Epithelial cell of prostate (primary cell): ENCODE measurements around the gene PIH1D1.

ENCODE experiments used
- DNase-seq: peaks from one replicate; pipeline ENCODE4 v3.0.0-alpha.2; 2011; ENCODE audit warnings: low read depth, low spot score
- H3K27ac ChIP-seq: fragments of 450-650 bp; 2 replicates; pipeline ENCODE4 v1.5.1; 2017; ENCODE audit warnings: mild to moderate bottlenecking

The PIH1D1 gene

DNA sequence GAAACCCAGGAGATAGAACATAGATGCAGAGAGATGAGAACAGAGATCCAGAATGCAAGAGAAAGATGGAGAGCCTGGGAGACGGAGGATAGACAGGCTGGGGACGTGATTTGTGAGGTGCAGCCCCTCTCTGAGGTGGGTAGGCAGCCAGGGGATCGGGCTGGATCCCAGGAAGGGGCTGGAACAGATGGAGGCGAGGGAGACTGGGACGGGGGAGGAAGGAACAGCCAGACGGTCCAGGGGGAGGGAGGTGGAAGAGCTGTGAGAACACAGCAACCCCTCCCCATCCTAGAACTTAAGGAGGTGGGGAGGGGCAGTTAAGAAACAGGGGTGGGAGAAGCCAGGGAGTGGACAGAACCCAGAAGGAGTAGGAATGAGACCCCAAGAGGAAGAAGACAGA, 13.4 kb downstream of the PIH1D1 start:
- no peak overlapping the region for H3K27ac ChIP-seq
- DNase-seq = no peak

DNA sequence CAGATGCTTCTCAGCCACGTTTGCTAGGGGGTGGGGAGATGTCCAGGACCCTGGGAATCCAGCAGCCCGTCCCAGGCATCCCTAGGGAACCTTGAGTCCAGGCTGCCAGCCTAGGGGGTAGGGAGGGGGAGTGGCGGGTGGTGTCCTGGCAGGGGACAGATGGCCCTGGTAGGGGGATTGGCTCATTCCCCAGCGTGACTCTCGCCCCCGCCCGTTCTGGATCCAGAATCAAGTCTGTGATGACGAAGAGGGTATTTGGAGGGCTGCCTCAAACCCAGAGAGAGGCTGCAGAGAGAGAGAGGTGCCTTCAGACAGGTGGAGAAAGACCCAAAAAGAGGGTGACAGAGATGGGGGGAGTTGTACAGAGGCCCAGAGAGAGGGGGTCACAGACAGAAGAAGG, 14.4 kb downstream of the PIH1D1 start:
- DNase-seq = no peak

DNA sequence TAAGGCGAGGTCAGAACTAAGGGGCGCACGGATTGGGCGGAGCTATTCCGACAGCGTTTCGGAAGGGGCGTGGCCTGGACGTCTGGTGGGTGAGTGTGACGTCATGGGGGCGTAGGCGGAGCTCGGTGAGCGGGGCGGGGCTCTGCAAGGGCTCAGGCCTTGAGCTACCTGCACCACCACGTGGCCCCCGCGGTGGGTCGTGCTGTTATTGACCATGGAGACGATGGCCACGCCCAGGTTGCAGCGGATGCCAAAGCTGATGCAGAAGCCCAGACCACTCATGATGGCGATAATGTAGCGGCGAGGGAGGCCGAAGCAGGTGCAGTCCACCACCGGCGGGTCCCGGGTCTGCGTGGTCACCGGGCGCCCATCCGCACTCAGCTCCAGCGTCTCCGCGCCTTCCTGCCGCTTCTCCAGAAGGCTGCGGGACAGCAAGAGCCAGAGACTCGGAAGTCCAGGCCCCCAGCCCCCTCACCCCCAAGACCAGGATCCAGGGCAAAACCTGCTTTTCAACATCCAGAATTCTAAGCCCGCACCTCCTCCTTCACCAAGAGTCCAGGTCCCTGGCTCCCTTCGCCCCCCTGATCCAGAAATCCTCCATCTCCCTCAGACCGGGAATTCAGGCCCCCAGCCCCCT, 15.1 kb downstream of the PIH1D1 start:
- no peak overlapping the region for H3K27ac ChIP-seq
- DNase-seq = no peak

More for the DNA sequence above, 14.4 kb downstream of the PIH1D1 start:
- no peak overlapping the region for H3K27ac ChIP-seq

DNA sequence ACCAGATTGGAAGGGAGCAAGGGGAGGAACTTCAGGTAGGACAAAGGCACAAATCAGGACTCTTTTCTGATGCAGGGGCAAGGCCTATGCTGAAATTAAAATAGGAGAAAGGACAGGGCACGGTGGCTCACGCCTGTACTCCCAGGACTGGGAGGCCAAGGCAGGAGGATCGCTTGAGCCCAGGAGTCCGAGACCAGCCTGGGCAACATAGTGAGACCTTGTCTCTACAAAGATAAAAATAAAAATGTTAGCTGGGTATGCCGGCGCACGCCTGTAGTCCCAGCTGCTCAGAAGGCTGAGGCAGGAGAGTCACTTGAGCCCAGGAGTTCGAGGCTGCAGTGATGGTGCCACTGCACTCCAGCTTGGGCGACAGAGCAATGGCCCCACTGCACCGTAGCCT, 15.9 kb downstream of the PIH1D1 start:
- DNase-seq = no peak

DNA sequence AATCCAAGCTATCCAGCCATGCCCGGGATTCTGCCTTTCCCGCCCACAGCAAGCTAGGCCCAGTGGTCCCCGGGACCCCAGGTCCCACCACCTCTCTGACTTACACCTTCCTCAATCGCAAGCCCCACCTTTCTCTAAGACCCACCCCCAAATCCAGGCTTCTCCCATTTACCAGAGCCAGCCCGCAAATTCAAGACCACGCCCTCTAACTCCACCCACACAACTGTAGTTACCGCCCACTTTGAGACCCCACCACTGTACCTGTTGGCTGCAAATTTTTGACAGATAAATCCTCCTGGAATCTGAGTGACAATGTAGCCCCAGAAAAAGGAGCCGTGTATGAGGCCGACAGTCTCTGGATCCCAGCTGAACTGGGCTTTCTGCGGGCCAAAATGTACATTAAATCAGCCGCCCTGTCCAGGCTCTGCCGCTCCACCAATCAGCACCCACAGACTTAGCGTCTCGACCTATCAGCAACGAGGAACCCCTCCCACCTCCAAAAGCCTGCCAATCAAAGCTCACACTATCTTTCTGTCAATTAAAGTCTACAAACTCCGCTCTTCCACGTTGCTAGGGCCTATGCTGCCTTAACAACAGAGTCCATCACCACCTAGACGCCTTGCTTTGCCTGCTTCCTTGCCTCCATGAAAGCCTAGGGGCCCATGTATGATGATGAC, 16.6 kb downstream of the PIH1D1 start:
- H3K27ac ChIP-seq = no peak overlapping the region
- DNase-seq = no peak

More for the DNA sequence above, 15.9 kb downstream of the PIH1D1 start:
- no peak overlapping the region for H3K27ac ChIP-seq

DNA sequence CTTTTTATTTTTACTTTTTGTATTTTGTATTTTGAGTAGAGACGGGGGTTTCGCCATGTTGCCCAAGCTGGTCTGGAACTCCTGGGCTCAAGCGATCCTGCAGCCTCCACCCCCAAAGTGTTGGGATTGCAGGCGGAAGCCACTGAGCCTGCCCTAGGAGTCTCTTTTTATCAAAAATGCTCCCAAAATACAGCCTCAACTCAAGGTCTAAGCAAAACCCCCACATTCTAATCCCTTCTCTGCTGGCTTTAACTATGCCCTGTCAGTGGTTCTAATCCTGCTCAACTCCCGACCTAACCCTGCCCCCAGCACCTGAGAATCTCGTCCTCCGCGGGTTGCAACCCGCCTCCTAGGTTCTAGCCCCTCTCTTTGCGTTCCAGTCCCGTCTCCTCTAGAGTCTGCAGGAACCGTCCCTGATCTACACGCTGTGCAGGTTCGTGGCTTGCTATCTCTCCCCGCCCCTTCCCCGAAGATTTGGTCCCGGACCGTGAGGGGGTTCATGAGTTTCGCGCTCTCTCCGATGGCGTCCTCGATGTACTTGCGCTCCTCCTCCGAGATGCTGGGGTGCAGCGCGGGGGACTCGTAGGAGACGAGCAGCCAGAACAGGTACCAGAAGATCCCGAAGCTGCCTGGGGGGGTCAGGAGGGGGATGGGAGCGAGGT, 18.2 kb downstream of the PIH1D1 start:
- DNase-seq = no peak
- H3K27ac ChIP-seq = no peak overlapping the region

DNA sequence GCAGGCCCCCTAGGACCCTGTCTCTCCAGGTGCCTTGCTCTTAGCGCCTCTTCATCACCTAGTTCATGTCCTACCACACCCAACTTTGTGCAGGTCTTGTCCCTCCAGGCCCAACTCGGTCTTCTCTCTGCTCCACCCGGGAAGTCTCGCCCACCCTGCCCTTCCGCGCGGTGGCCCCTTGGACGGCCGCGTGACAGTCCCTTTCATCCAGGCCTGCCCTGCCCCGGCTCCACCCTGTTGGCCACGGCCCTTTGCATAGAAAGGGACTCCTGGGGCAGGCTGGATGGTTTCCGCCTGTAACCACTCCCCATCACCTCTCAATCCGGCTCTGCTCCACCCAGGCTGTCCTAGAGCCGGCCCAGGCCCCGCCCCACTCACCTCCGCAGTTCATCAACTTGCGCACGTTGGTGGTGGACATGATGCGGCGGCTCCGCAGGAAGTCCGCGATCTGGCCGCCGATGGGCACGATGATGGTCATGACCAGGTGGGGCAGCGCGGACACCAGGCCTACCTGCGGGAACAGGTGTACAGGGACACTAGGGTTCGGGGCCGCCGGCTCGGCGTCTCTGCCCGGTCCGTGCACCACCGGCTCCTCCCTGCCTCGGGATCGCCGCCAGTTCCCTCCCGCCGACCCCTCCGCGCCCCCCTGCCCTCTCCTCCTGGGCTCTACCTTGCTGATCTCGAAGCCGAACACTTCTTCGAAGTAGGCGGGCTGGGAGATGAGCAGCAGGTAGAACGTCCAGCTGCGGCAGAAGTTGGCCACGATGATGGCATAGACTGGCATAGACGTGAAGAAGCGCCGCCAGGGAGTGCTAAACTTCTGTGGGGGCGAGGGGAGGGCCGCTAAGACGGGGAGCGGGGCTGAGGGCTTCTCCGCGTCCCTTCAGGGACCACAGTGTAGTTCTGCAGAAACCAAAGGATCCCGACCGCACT, 19.2 kb downstream of the PIH1D1 start:
- no peak overlapping the region for H3K27ac ChIP-seq
- DNase-seq = no peak

DNA sequence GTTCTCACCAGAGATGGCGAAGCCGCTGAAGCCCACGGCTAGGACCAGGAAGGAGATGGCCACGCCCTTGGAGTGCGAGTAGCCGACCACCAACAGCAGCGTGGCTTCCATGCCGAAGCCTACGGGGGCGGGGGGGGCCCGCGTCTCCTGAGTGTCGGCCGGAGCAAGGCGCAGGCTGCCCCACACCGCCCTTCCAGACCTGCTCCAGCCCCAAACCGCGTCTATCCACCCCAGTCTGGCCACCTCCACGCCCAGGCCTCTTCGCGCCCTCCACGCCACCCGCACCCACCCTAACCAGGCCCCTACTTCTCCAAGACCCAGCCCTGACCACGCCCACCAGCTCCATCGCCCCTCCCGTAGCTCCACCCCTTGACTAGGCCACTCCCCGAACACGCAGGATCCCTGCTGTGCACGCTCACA, 20.3 kb downstream of the PIH1D1 start:
- H3K27ac ChIP-seq = no peak overlapping the region
- DNase-seq = no peak

DNA sequence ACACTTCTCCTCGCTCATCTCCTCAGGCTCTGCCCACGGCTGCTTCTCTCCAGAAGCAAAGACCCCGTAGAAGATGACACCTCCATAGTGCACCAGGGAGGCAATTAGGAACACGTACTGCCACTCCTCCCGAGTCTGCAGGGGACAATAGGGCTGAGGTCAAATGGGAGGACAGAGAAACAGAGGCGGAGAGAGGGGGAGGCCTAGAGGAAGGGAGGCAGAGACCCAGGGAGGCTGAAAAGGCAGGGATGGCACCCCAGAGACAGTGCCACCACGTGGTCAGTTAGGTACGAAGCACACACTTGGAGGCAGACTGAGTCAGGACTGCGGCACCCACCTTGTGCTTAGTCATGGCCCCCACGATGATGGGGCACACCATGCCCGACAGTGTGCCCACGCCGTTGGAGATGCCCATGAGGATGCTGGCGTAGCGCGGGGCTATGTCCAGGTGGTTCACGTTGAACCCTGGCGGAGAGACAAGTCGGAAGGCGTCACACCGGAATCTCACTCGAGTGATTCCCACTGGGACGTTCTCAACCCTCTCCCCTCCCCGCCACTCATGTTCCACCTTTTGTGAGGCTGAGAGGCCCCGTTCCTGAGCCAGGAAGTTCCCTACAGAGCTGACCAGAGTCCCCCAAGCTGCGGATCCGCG, 20.8 kb downstream of the PIH1D1 start:
- no peak overlapping the region for H3K27ac ChIP-seq
- DNase-seq = no peak

DNA sequence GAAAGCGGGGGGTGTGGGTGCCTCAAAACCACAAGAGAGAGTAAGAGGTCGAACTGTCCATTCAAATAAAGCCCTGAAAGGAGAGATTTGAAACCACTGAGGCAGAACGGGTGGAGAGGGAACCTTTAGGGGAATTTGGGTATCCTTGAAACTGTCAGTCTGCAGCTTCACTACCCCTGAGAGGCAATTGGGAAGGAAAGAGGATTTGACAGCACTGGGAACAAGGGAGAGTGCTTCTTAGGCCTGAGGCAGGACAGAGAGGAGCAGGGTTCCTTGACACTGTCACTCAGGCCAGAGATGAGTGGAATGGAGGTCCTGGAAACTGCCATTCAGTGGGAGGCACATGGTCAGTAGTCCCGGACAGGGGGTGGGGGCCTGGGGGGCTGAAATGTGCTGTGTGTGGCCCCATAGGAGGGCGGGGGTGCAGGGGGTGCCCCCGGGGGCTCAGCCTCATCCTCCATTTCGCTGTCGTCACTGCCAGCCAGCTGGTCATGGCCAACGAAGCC, 21.4 kb downstream of the PIH1D1 start:
- H3K27ac ChIP-seq = no peak overlapping the region
- DNase-seq = no peak

DNA sequence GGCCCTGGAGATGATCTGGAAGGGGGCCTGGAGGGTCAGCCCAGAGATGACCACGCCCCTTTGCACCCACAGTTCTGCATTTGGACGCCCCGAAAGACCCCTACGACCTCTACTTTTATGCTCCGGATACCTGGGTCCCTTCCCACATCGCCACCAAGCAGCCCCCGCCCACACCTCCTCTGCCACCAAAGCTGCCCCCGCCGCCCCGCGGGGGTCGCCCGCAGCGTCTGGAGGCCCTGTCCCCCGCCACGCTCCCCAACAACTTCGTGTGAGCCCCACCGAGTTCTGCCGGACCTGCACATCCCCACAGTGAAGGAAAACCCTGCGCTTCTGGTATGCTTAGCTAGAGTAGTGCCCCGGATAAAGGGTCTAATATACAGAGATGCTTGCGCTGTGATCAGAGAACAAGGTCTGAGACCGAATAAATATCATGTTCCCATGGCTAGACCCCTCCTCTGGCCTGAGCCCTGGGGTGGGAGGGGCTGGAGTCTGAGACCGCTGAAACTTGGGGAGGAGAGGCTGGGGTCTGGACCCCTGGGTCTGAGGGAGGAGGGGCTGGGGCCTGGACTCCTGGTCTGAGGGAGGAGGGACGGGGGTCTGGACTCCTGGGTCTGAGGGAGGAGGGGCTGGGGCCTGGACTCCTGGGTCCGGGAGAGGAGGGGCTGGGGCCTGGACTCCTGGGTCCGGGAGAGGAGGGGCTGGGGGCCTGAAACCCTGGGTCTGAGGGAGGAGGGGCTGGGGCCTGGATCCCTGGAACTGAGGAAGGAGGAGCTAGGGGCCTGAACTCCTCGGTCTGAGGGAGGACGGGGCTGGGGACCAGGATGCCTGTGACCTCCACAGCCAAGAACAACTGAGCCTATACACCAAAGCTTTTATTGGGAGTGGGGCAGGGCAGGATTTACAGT, 22.8 kb downstream of the PIH1D1 start:
- no peak for DNase-seq
- H3K27ac ChIP-seq = no peak overlapping the region

DNA sequence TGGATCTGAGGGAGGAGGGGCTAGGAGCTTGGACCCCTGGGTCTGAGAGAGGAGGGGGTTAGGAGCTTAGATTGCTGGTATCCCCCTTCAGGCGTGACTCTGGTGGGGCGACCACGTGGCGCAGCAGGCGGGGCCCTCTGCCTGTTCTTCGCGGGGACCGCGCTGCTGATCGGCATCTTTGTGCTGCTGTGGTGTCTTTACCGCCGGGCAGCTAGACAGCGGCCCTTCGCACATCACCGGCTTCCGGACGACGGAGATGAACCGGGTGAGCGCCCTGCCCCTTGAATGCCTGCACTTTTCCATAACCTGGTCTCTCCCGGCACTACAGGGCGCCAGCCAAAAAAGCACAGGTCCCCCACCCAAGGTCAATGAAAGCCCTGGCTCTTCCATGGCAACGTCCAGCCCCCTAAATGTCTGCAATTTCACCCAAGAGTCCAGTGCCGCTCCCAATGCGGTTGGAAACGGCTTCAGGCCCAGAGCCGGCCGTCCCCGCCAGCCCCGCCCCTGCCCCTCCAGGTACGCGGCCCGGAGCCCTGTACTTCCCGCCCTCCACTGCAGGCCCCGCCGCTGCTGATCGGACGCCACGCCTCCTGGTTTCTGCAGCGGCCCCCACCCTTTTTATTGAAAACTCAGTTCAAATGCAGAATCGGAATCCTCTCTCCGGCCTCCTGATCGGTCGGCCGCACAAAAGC, 23.6 kb downstream of the PIH1D1 start:
- no peak for DNase-seq
- H3K27ac ChIP-seq = no peak overlapping the region

DNA sequence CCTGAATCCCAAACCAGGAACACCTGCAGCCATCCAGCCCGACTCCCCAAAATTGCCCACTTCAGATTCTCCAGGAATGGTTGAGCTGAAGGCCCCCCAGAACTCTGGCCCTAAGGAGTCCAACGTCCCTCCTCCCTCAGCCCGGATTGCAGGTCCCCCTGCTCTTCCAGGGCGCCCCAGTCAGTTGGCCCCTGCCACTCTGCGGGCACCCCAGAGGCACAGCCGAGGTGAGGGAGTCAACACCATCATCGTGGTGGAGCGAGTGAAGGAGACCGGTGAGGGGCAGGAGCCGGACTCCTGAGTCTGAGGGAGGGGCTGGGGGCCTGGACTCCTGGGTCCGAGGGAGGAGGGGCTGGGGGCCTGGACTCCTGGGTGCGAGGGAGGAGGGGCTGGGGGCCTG, 24.3 kb downstream of the PIH1D1 start:
- no peak overlapping the region for H3K27ac ChIP-seq
- no peak for DNase-seq

DNA sequence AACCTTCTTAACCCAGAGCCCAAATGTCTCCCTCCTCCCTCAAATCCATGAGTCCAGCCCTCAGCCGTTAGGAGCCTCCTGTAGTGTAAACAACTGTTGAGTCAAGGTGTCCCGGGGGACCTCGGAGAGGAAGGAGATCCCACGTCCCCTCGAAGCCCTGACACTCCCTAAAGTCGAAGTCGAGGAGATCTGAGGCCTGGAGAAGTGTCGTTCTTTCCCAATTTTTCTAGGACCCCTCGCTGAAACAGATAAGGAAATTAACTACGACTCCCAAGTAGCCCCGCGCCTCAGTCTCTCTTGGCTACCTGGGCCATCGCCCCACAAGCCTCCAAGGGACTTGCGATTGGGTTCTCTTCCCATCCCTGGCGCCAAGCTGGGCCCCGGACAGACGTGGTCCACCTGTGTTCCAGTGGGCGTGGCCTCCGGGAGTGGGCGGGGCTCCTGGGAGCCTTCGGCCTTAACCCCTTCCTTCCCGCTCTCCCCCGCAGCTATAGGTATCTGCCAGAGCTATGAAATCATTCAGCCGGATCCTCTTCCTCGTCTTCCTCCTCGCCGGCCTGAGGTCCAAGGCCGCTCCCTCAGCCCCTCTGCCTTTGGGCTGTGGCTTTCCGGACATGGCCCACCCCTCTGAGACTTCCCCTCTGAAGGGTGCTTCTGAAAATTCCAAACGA, 25.6 kb downstream of the PIH1D1 start:
- no peak overlapping the region for H3K27ac ChIP-seq
- no peak for DNase-seq

DNA sequence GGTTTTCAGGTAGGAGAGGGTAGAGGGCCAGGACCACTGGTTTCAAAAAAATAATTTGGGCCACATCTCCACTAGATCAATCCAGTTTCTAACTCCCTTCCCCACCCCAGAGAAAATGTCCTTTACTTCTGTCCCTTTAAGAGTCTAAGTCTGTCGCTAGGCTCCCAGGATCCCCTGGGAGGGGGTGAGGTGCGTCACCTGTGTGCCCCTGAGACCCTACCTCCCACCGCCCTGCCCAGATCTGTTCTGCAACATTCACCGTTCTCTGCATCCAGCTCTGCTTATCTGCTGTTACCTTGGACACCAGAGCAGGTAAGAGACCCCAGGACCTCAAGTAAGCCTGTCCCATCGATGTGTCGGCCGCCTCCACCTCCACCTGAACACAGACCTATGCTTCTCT, 26.4 kb downstream of the PIH1D1 start, which contains the start of gene GFY:
TSS of gene GFY (plus strand) at position 211 of the 400 bp plus-strand sequence. CDS start 1,043 bp downstream, outside the sequence.
- no peak for DNase-seq
- H3K27ac ChIP-seq = no peak within 1 kb of the TSS

DNA sequence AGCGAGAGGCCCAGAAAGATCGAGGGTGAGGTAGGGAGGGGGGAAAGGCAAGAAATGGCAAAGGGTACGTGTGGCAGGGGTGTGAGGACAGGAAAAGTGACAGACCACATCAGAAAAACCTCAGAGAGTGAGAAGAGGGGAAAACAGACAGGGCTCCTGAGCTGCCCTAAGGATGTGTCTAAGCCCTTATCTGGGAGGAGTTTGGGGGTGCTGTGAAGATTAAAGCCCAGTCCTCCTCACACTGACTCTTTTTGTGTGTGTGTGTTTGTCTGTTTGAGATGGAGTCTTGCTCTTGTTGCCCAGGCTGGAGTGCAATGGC, 27.7 kb downstream of the PIH1D1 start:
- no peak for DNase-seq

DNA sequence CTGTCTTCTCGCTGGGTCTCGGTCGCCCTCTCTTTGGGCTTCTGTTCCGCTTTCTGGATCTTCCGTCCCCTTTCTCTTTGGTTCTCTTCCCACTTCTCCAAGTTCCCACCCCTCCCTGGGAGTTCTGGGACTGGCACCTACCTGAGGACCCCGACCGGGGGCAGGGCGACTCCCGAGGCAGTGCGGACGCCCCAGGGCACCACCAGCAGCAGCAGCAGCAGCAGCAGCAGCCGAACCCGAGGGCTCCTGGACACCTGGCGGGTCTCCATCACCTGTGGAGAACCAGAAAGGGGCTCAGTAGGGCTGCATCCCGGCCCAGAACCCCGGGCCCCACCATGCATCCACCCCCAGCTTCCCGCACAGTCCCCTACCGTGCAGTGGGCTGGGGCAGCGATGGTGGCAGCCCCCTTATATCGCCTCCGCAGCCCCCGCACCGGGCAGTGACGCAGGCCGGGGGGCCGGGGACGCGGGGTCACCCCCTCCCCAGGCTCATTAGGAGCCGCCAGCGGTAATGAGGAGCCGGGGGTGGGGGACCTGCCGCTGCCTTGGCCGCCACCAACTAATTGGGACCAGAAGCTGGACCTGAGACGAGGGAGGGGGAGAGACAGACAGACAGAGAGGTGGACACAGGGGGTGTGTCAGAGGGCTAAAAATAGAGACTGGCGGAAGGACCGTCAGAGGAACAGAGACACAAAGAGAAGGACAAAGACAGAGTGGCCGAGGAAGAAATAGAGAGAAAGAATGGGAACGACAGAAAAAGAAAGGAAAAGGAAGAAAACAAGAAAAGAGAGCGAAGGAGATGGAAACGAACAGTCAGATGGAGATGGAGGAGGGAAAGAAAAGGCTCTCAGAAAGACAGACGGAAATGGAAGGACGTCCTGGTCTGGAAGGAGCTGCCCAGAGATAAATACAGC, 28.3 kb downstream of the PIH1D1 start, which contains the start of gene PTH2:
TSS of gene PTH2 (minus strand) at position 371 of the 914 bp plus-strand sequence. CDS start at position 269, 102 bp downstream.
- DNase-seq = no peak
- no peak within 1 kb of the TSS for H3K27ac ChIP-seq

More for the DNA sequence above, 27.7 kb downstream of the PIH1D1 start:
- no peak overlapping the region for H3K27ac ChIP-seq
